Omental fat pad (tissue), 4 donors: ENCODE results near the gene ALKBH1. TPM values are rescaled to one million over a fixed set of nuclear protein-coding genes. Genes with fewer than 3 reads are reported as not detected.
"Not testable (repeated sequence)": the region's sequence is repeated elsewhere in the genome, so short reads cannot be mapped to it uniquely, and the experiment has no call there.

Source experiments
- ATAC-seq: fragments of 150-250 bp; one replicate; pipeline ENCODE4 v1.9.1; 2016; ENCODE audit warnings: mild to moderate bottlenecking, moderate library complexity; ENCODE audit not compliant: low FRiP score
- DNase-seq: peaks from one replicate; pipeline ENCODE4 v3.0.0-alpha.2; 2019; ENCODE audit warnings: low spot score
- total RNA-seq, 4 donors: library from RNA; depleted of rRNA; stranded (reverse); fragments of >200 nt; gene quantifications; one replicate each; pipeline ENCODE4 v1.1.0, GENCODE V29; 2016
- TF ChIP-seq, protein P1 (sequence below), 3 donors: fragments of 450-650 bp; IDR thresholded peaks; one replicate each; pipeline ENCODE4 v1.5.1; 2016 to 2017; ENCODE audit warnings: antibody characterized with exemption in 3 of 3, mild to moderate bottlenecking in 3 of 3, moderate library complexity in 2 of 3

Gene ALKBH1
- total RNA-seq, 4 donors from 2014 or later, result 6.9 to 13.6 (median 10.6) TPM

DNA sequence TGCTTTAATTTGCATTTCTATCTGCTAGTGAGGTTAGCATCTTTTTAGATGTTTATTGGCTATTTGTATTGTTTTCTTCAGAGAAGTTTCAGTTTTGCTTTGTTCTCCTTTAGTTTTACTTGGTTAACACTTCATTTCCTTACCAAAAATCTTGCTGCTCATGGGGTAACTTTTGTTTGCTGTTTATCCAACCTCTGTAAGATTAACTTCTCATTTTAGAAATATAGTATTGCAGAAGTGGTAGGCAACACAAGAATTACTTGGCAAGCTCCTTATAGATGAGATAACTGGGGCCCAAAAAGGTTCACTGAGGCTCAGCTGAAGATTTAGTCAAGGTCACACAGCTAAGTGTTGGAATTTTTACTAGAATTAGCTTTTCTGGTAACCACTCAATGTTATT, 40.5 kb downstream of the ALKBH1 start:
- TF ChIP-seq, protein P1, sequence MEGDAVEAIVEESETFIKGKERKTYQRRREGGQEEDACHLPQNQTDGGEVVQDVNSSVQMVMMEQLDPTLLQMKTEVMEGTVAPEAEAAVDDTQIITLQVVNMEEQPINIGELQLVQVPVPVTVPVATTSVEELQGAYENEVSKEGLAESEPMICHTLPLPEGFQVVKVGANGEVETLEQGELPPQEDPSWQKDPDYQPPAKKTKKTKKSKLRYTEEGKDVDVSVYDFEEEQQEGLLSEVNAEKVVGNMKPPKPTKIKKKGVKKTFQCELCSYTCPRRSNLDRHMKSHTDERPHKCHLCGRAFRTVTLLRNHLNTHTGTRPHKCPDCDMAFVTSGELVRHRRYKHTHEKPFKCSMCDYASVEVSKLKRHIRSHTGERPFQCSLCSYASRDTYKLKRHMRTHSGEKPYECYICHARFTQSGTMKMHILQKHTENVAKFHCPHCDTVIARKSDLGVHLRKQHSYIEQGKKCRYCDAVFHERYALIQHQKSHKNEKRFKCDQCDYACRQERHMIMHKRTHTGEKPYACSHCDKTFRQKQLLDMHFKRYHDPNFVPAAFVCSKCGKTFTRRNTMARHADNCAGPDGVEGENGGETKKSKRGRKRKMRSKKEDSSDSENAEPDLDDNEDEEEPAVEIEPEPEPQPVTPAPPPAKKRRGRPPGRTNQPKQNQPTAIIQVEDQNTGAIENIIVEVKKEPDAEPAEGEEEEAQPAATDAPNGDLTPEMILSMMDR (IDR thresholded peaks at IDR 0.05), result no peak
- no peak for DNase-seq
- ATAC-seq, result no peak

DNA sequence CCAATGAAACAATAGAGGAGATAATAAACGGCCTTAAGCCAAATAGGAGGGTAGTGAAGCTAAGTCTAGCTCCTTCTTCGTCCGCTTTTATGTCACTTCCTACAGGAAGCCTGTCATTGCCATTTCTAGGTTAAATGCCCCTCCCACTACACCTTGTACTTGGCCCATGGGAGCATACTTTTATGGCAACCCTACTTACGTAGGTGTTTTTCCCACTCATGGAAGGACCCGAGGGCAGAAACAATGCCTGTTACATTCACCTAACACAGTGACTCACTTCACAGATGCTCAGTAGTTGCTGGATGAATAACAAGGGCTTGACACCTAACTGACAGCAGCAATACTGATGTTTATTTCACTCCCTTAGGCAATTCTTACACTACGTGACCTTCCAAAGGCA, 44.5 kb downstream of the ALKBH1 start:
- TF ChIP-seq, protein P1 (IDR thresholded peaks at IDR 0.05), result no peak
- ATAC-seq (no peak), DNase-seq (no peak)

DNA sequence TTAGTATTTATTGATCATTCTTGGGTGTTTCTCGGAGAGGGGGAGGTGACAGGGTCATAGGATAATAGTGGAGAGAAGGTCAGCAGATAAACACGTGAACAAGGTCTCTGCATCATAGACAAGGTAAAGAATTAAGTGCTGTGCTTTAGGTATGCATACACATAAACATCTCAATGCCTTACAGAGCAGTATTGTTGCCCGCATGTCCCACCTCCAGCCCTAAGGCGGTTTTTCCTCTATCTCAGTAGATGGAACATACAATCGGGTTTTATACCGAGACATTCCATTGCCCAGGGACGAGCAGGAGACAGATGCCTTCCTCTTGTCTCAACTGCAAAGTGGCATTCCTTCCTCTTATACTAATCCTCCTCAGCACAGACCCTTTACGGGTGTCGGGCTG, 46.3 kb downstream of the ALKBH1 start:
- not testable (repeated sequence) for DNase-seq, ATAC-seq

DNA sequence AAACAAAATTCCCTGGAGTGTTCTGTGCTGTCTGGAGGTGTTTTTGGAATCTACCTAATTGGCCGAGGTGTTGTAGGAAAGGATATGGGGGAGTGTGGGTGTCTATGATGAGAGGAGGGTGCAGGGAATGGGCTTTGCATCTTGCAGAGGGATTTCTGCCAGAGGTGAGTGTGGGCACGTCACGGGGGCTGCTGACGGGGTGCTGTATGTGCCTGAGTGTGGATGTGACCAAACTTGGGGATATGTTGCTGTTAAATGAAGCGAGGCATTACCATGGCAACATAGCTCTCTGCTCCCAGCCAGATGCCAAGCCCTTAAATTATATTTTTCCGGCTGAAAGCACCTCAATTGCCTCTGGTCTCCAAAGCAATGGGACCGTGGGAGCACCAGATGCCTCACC, 47.1 kb downstream of the ALKBH1 start:
- DNase-seq (no peak), ATAC-seq (no peak)
- TF ChIP-seq, protein P1 (IDR thresholded peaks at IDR 0.05), result no peak

DNA sequence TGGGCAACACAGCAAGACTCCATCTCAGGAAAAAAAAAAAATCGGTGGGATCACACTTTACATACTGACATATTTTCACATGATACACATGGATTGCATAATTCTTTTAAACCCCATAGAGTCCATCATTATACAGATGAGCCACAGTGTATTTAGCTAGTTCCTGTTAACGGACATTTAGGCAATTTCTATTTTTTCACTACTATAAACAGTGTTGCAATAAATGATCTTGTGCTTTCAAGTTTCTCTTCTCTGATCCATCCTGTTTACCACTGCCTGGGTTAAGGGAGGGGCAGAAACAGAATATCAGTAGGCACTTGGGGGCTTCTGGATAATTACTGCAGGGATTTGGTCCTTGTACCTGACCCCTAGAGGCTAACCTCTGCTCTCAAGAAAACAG, 48.0 kb downstream of the ALKBH1 start:
- TF ChIP-seq, protein P1 (IDR thresholded peaks at IDR 0.05), result no peak
- ATAC-seq, result no peak

DNA sequence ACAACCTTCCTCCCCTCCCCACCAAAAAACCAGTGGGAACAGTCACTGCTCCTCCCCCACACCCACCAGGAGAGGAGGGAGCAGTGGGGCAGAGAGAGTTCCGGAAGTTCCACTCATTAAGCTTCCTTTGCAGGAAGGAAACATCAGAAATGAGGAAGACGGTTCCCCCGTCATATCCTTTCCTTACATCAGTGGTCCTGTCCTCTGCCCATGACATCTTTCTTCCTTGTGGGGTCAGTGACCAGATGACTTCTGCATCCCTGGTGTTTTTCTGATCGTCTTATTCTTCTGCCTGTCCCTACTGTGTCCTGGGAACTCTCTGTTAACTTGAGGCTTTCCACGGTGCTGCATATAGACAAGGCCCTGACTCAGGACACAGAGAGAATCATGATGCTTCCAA, 50.5 kb downstream of the ALKBH1 start:
- DNase-seq (no peak), ATAC-seq (no peak)
- TF ChIP-seq, protein P1 (IDR thresholded peaks at IDR 0.05), result no peak

More for the DNA sequence above, 48.0 kb downstream of the ALKBH1 start:
- DNase-seq, result no peak

DNA sequence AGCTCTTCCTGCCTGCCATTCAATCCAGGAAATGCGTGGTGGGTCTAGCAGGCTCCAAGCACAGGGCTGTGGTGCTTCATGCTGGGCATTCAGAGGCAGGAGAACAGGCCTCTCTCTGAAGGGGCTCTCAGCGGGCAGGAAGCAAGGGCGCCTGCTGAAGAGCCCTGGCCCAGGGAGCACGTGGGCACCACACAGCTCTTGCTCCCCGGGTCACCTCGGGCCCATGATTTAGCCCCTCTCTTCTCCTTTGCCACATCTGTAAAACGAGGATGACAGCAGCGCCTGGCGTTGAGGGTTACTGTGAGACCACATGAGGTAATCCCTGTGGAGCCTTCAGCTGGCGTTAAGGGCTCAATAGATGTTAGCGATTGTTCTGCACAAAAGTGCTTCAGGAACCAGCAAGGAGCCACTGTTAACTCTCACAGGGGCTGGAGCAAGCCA, 53.8 kb downstream of the ALKBH1 start:
- ATAC-seq (no peak), DNase-seq (no peak)
- TF ChIP-seq, protein P1 (IDR thresholded peaks at IDR 0.05), result no peak

DNA sequence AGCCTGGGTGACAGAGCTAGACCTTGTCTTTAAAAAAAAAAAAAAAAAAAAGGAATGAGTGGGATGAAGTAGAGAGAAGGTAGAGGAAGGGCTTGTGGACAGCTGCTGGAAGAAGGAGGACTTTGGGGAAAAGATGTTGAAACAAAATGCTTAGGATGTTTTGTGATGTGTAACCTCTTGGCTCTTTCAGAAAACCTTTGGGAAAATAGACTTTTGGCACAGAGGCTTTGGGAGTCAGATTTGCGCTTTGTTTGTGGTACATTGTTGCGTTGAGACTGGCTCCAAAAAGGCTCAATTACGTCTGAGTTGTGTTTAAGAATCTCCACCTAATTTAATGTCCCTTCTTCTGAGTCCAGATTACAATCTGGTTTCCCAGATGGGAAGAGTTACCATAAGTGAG, 58.5 kb downstream of the ALKBH1 start:
- no peak for ATAC-seq
- TF ChIP-seq, protein P1 (IDR thresholded peaks at IDR 0.05), result no peak
- DNase-seq, result no peak
